ENCODE results near the gene NIPSNAP3A. TPM values are rescaled to one million over a fixed set of nuclear protein-coding genes. Genes with fewer than 3 reads are reported as not detected.

The NIPSNAP3A gene
- 10.9 to 14.7 TPM (median 14.3 TPM) in 5 replicates for total RNA-seq (2022; extraction: Qiagen RNA extraction)

DNA sequence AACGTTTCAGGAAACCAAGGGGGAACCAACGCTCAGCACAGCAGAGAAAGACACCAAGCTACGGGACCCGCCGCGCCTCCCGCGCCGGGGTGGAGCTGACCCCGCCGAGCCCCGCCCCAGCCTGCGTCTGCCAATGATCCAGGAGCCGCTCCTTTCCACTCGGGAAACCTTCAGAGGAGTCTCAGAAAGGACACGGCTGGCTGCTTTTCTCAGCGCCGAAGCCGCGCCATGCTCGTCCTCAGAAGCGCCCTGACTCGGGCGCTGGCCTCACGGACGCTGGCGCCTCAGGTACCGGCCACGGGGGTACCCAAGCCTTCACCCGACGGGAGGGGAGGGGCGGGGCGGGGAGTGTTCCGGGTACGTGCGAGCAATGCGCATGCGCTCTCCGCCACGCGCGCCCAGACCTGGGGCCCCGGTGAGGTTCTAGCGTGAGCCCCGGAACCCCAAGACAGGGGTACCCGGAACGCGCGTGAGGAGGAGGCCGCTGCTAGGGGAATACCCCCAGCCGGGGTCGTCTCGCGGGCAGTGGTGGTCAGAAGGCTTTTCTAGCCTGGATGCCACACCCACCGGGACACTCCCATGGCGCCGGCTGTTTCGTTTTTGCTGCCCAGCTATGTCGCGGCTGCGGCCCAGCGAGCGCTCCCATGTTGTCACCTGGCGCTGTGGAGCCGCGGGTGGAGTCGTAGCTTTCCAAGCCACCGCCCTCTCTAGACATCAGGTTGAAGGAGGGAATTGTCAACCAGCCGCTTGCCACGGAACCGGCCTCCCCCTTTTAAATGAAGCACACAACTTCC is at the start of gene NIPSNAP3A:
TSS of gene NIPSNAP3A (plus strand) at position 119 of the 794 bp plus-strand sequence. CDS start at position 229, 110 bp downstream.

Other genes starting within 250 kb of the NIPSNAP3A start
- not detected in 5 replicates for gene OR13F1, start 243.4 kb upstream of the NIPSNAP3A start, total RNA-seq (2022; extraction: Qiagen RNA extraction)
- not detected in 5 replicates for gene OR13C4, start 220.5 kb upstream of the NIPSNAP3A start, total RNA-seq (2022; extraction: Qiagen RNA extraction)
- not detected in 5 replicates for gene OR13C3, start 210.8 kb upstream of the NIPSNAP3A start, total RNA-seq (2022; extraction: Qiagen RNA extraction)
- gene OR13C8, start 178.5 kb upstream of the NIPSNAP3A start, total RNA-seq (2022; extraction: Qiagen RNA extraction): not detected in 5 replicates
- not detected in 5 replicates for gene OR13C5, start 148.3 kb upstream of the NIPSNAP3A start, total RNA-seq (2022; extraction: Qiagen RNA extraction)
- not detected in 5 replicates for gene OR13C2, start 142.1 kb upstream of the NIPSNAP3A start, total RNA-seq (2022; extraction: Qiagen RNA extraction)
- not detected in 5 replicates for gene OR13C9, start 129.5 kb upstream of the NIPSNAP3A start, total RNA-seq (2022; extraction: Qiagen RNA extraction)
- gene OR13D1, start 53.2 kb upstream of the NIPSNAP3A start, total RNA-seq (2022; extraction: Qiagen RNA extraction): not detected in 5 replicates
- 0.28 to 1.0 TPM (median 0.41 TPM) in 5 replicates for gene NIPSNAP3B, start 16.4 kb downstream of the NIPSNAP3A start, total RNA-seq (2022; extraction: Qiagen RNA extraction)
- 3.3 to 4.8 TPM (median 3.4 TPM) in 5 replicates for gene ABCA1, start 180.5 kb downstream of the NIPSNAP3A start, total RNA-seq (2022; extraction: Qiagen RNA extraction)

All from A549 treated with Mapracorat at 1 μM for 4 hours (cell line).